ENCODE data around the gene FER.
A peak's percentile ranks its signal among the peaks of the same experiment; 100 is the strongest.

FER gene

DNA sequence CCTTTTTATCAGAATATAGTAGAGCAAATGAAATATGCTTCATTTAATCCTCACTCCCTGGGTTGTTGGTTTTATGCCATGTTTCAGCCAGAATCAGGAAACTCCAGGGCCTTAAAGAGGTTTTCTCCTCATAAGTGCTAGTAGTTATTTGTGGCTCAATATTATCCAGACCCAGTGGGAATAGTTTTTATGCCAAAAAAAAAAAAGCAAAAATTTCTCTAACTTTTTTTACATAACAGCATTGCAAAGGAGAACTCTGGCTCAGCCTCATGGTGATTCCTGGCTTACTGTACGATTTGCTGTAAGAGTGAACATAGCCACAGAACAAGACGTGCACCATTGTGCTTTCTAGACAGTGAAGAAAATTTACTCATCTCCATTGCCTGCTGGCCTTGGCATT is 429.5 kb downstream of the FER start:
- no peak for DNase-seq (ENCODE audit: low read depth, low spot score)

DNA sequence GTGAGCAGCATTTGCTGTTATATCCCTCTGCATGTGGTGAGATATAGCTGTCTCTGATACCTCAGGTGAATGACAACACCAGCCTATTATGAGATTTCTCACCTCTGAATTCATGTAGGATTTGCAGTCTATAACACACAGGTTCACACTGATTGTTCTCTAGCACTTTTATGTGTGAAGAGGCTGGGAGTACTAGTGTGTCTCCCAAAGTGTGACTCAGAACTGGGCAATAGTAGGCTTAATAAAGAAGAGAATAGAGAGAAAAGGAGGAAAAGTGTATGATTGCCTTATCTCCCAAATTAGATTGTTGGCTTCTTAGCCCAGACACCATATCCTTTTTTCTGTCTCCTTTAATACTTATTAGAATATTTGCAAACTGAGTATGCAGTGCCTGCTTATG is 430.1 kb downstream of the FER start:
- DNase-seq (ENCODE audit: low read depth, low spot score), result no peak

DNA sequence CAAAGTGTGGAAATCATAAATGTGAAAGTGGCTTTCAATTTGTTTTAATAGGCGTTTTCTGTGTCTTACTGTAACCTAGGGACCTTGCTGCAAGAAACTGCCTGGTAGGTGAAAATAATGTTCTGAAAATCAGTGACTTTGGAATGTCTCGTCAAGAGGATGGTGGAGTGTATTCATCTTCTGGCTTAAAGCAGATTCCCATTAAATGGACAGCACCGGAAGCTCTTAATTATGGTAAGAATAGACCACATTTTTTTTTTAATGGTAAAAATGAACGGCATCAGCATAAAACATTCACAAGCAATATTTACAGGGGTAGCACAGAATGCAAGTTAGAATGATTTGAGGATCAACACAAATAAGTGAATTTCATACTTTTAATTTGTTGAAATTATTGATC is 433.0 kb downstream of the FER start:
- DNase-seq (ENCODE audit: low read depth, low spot score), result no peak

DNA sequence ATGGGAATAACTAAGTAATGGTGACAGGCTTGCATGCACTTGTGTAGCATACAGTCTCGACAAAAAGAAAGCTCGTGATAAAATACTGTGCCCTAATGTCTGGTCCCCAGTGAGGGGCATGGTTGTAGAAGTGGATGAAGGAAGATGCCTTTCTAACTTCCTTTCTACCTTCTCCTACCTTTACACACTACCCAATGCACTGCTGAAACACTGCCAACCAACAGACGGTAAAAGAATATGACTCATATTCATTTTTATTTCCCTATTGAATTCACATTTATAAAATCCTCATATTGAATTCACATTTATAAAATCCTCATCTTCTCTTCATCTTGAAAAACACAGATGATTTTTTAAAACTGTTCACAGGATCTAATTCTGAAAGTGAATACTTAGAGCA is 439.1 kb downstream of the FER start:
- no peak for DNase-seq (ENCODE audit: low read depth, low spot score)

DNA sequence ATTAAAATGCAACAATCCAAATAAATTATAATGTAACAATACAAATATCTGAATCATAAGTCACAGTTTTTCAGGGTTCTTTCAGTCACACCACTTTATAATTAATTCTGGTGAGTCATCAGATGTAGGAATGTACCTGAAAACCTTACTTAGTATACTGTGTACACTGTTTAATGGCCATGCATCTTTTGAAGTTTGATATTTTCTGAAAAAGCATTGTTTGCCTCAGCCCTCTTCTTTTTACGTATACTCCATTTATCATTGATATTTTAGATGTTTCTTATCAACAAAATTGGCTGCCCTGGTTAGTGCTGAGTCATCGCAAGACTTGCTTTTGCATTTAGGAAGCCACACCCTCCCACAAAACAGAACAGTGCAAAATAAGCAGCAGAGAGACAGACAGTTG is 443.5 kb downstream of the FER start:
- DNase-seq (ENCODE audit: low read depth, low spot score), result peak; percentile 56

DNA sequence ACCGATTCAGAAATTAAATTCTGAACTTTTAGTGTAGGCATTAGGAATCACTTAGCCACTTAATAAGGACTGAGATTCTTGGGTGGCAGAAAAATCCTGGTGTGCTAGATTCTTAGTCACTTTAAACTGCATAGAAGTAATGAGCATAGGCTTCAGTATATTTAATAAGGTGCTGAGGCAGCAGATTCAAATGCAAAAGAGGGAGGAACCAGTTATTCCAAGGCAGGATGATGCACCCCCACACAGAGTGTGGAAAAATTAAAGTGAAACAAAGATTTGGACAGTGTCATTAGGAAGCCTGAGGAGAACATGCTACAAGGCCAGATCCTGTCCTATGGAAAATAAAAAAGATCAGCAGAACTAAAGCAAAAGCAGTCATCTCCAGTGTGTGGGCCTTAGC is 444.3 kb downstream of the FER start:
- DNase-seq (ENCODE audit: low read depth, low spot score), result no peak

DNA sequence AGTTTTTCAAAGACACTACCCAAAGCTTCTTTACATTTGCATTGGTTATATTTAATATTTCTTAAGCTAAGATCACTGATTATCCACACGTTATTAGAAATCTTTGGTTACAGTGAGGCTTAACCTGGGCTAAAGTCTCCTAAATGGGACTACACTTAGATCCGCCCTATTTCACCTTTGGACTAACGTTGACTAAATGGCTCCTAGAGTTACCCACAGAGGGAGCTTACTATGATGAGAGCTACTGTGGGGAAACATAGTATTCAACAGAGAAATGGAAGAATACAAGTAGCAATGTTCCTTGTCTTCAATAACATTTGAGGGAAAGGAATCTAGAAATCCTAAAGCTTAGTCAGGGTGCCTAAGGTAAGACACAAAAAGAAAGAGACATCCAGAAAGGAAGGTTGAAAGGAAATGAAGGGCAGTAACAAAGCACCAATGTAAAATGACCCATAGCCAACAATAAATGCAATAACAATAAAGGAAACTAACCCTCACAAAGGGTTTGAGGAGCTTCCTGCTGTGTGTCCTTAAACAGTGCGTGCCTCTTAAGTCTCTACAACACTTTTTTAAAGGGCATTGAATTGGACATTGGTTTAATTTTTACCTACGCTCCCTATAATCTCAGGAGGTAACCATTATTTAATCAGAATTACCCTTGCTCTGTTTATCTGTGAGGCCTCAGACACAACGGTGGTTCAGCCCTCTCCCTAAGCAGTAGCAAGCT is 445.0 kb downstream of the FER start:
- no peak for DNase-seq (ENCODE audit: low read depth, low spot score)

DNA sequence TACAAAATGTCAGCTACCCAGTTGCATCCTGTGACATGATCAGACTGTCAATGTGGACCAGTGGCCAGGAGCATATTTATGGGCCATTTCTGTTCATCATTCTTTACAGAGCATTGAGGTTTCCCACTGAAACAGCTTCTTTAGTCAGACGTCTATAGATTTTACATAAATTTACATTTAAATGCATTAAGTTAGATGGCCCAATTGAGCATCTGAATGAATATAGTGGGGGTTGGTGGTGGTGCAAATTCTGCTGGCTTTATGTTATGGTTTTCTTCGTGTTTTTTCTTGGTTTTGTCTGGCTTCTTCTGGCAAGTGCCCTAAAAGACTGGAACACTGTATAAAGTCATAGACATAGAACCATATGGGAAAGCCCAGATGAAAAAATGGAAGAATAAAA is 448.0 kb downstream of the FER start:
- DNase-seq (ENCODE audit: low read depth, low spot score), result no peak

DNA sequence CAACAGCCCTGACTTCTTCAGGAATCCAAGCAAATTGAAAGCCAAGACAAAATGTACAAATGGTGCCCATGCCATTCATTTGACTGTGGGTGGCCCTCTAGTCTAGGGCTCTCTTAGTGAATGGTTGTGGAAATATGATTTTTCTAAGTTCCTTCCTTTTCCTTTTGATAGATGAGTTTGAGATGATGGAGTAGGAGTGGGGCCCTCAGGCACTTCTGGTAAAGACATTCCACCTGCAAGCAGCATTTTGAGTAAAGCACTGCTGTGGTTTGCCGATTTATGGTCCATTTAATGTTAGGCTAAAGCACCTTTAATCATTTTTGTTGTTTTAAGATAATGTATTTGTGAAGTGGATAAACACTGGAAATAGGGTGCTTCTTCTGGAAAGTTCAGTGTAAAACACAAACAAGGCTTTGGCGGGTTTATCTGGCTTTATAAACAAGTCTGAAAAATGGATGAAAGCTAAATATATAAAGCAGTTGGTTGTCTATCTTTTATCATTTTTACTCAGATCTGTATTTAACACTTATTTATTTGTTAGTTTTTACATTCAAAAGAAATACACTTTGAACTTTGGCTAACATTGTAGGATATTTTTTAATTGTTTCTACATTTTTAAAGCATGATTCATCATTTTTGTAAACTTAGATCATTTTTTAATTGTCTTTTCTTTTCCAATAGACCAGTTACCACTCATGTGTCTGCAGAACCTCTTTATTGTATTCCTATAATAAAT is 448.6 kb downstream of the FER start:
- DNase-seq (ENCODE audit: low read depth, low spot score), result no peak

DNA sequence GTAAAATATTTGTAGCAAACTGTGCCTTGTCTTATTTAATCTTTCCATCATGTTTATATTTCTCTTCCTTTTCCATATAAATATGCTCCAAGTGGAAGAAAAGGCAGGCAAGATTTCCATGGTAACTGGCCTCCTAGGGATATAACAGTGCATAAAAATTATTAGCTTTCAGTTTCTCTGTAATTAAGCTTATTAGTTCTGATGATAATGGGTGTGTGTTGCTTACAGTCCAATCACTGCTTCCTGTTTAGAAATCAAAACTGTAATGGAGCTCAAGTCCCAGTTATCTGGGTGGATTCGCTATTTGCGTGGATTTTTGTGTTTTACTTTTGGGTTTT is 449.1 kb downstream of the FER start:
- no peak for DNase-seq (ENCODE audit: low read depth, low spot score)

DNA sequence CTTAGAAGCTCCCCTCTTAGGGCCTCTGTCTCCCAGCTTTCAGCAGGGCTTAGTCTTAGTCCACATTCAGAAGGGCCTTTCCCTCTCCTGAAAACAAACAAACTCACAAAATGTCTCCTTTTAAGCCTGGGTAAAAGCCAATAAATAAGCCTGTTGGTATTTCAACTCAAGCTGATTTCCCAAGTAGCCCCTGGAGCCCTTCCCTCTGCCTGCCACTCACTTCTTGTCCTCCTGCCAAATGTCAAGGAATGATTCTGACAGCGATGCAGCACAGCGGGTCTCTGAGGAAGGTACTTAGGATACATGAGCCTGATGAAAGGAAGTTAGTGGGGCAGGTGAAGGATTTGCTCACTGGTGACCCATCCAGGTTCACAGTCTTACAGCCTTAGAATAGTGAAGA is 451.6 kb downstream of the FER start:
- DNase-seq (ENCODE audit: low read depth, low spot score), result peak; percentile 32

DNA sequence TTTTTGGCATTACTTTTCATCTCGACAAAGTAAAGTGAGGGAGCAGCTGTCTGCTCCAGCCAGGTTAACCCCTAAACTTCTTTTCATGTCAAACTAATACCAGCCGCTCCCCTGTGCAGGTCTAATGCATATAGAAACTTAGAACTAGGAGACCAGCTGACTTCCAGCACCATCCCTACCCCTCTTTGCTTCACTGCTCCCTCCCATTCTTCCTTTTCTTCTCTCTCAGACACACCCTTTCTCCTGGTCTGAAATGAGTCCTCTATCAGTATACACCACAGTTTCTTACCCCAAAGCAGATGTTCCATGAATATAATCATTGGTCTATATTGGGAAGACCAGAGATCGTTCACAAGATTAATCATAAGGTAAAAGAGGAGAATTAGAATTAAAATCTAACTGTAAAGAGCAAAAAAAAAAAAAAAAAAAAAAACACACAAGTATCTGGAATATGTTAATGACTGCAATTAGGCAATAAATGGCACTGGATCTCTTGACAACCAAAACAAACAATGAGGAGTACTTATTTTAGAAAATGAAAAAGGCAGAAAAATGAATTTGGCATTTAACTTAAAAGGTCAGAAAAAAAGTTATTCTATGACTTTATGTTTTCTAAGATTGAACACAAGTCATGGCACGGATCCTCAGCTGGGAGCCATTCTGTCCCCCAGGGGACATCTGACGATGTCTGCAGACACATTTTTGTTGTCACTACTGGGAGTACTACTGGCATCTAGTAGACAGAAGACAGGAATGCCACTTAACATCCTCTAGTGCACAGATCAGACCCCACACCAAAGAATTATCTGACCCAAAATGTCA is 452.3 kb downstream of the FER start:
- no peak for DNase-seq (ENCODE audit: low read depth, low spot score)

DNA sequence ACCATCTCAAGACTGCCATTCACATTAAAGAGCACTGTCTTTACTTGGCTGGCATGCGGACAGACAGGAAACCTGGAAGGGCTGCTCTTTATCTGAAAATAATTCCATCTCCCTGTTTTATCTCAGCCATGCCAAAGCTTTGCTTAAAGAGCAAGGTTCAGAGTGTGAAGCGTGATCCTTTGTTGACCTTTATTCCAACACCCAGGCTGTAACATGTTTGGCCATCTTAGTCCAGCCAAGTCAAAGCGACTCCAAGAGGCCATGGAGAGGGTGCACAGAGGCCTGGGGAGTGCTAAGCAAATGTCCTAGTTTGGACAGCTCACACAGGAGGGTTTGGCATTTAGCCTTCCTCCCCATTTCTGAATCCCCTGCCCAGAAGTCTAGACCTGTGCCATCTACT is 467.3 kb downstream of the FER start:
- DNase-seq (ENCODE audit: low read depth, low spot score), result no peak

DNA sequence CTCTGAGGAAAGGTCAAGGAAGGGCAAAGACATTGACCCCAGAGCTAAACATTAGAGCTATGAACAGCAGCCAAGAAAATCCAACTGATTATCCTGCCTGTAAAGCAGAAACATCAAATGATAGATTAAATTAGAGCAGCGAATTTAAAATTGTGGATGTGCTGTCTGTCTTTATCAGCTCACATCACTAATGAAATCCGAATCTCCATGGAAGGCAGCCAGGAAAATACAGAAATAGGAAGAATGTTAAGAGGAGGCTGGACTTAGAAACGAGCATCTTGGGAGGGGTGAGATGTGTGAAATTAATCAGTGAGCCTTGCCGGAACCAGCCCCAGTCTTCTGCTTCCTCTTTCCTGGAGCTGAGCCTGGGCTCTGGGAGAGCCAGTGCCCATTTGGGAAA is 471.1 kb downstream of the FER start:
- DNase-seq (ENCODE audit: low read depth, low spot score), result no peak

DNA sequence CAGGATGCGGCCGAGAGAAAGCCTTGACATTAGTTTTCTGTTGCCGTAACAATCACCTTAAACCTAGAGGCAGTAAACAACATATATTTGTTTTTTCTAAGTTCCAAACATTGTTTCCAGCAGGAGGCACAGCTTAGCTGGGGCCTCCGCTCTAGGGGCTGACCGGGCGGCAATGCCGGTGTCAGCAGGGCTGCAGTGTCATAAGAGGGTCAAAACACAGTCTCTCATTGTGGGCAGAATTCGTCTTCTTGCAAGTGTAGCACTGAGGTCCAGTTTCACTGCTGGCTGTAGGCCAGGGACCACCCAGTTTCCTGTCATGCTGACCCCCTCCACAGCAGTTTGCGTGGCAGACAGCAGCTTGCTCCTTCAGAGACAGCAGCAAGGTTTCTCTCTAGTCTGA is 475.8 kb downstream of the FER start:
- DNase-seq (ENCODE audit: low read depth, low spot score), result no peak

DNA sequence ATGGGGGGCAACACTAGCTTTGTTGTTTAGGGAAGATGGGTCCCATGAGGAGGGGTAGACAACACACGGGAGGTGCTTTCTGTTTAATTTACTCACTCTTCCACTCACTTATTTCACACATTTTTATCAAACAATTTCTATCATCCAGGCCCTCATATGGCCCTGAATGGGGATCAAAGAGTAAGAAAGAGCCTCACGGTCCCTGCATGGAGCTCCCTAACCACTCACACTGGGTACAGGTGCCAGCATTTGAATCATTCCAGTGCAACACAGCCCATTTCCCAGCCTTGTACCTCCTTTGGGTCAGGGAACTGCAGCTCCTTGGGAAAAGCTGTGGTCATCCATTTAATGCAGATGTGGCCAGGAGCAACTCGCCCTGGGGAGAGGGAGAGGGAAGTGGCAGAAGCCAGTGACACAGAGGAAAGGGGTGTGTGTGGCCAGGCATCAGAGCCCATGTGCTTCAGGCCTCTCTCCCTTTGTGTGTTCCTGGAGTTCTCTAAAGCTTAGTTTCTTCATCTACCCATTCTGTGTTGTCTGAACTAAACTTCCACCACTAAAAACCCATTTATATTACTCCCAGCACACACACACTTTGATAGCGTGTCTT is 476.7 kb downstream of the FER start:
- DNase-seq (ENCODE audit: low read depth, low spot score), result no peak

DNA sequence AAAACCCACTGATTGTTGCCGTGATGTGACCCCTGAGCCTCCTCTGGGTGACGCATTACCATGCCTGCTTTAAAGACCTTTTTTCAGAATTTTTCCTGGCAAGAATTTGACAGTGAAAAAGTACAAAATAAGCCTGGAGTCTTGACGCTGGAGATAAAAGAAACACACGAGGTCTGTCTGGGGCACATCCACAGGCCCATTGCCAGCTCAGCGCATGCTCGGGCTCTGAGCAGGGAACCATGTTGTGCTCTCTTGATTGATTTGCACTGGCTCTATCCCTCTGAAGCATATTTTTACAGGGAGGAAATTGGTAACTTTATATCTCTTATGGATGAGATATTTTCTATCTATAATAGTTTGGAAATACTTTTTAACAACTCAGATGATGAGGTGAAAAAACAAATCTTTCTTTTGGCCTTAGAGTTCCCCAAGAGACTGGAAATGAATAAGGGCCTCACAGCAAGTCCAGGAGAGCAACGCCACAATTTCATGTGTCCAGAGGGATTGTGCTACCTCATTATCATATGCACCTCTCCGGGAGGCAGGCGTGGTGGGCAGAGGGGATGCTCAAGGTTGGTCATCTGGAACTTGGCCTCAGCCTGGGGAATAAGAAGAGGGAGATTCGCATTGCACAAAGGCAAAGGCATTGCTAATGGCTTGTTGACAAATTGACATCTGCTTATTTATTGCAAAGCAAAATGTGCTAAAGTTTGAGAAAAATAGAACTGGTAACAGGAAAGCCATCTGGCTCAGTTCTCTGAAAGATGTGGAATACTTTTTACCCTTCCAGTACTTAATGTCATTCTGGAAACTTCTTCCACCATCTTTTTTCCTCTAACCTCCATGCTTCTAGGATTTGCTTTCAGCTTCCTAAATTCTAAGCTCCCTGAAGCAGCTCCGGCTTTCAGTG is 478.3 kb downstream of the FER start:
- no peak for DNase-seq (ENCODE audit: low read depth, low spot score)

DNA sequence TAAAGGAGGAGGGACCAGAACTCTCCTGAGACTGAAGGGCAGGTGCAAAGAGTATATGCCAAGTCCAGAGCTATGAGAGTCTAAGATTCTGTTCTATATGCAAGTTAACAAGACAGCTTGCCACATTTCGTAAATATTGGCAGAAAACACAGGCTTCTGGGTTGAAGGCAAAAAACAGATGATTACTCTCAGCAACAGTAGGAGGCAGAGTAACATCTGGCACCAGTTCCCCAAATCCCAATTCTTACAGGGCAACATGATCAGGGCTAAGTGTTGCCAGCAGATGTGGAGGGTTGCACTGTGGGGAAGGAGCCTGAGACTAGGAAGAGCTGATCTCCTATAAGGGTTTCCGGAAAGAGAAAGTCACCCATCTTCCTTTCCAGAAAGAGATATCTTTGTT is 482.7 kb downstream of the FER start:
- no peak for DNase-seq (ENCODE audit: low read depth, low spot score)

DNA sequence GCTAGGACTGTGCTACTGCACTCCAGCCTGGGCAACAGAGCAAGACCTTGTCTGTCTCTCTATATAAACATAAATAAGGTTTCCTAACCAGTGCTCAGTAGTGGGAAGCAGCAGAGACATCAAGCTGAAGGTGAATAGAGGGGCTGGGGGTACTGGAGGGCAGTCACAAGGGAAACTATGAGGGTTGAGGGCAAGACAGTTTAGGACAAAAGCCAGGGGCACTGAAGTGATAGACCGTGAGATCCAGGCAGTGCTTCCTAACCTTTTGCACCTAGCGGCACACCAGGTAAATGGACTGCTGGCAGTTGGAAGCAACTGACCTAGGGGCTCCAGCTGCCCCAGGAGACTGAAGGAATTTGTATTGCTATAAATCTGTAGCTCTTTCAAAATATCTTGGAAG is 483.6 kb downstream of the FER start:
- no peak for DNase-seq (ENCODE audit: low read depth, low spot score)

DNA sequence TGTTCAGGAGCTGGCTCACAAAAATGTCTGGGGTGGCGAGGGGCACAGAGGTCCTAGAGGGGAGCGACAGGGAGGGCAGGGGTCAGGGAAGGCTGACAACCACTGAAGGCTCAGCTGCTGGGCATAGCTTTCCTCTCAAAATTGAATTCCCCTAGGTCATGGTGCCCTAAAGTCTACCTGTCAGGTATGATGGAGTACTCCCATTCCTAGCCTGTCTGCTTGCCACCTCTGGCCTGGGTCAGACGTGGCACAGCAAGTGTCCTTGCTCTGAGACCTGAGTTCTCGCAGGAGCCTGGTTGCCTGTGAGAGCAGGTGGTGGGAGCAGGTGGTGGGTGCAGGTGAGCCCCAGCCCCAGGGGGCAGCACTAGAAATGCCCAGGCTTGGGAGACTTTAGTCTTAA is 486.7 kb downstream of the FER start:
- no peak for DNase-seq (ENCODE audit: low read depth, low spot score)

DNA sequence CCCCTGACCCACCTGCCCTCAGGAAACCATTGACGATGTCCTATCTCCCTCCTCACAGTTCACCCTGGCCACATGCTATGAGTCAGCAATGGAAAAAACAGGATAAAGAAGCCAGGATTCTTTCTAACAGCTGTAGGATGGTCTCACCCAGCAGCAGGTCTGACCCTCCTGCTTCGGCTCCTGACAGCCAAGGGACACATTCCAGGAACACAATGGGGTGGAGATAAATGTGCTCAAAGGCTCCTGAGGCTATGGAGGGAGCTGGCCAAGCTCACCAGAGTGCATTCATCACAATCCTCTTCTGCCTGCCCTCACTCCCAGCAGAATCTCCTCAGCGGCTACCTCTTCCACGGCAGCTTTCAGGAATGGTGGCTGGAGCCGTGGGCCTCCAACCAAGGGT is 491.8 kb downstream of the FER start:
- peak; percentile 33 for DNase-seq (ENCODE audit: low read depth, low spot score)

Data from astrocyte of the hippocampus (primary cell).